Measurements from ENCODE around the gene ZNF771.

Gene ZNF771

GRCh38 chr16:30407102-30407803 is at the start of gene ZNF771:
ZNF771 (plus strand) TSS chr16:30407606; CDS start chr16:30408054, 448 bp downstream.
- DNase-seq, result no peak

DNA sequence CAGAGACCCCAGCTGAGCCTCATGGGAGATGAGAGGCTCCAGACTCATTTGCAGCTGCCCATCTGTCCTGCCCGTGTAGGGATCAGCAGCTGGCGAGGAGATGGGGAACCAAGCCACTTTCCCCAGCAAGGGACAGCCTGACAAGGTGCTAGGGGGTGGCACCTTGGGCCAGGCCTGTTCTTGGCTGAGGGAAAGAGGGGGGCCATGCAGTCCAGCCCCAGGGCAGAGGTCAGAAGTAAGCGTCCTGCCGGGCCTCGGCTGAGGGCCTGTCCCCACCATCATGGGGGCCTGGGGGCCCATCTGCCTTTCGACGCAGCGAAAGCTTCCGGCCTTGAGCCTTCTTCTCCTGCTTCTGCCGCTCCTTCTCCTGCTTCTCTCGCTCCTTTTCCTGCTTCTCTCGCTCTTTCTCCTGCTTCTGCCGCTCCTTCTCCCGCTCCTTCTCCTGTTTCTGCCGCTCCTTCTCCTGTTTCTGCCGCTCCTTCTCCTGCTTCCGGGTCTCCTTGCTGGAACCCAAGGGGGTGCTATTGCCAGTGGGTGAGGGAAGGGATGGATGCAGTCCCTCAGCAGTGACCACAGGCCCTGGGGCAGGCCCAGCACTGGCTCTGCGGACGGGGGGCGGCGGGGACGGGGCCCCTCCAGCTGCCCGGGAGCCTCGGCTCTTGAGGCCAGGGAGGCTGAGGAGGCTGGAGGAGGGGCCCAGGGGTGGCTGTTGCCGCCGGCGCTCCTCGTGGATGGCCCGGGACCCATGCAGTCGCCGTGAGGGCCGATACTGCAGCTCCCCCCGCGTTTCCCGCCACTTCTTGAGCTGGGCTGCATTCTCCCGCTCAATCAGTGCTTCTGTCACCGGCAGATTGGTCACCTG is 49.5 kb upstream of the ZNF771 start:
- DNase-seq, result no peak

- no peak for DNase-seq
These were observed 48.8 kb upstream of the ZNF771 start for GRCh38 chr16:30358577-30358936.

DNA sequence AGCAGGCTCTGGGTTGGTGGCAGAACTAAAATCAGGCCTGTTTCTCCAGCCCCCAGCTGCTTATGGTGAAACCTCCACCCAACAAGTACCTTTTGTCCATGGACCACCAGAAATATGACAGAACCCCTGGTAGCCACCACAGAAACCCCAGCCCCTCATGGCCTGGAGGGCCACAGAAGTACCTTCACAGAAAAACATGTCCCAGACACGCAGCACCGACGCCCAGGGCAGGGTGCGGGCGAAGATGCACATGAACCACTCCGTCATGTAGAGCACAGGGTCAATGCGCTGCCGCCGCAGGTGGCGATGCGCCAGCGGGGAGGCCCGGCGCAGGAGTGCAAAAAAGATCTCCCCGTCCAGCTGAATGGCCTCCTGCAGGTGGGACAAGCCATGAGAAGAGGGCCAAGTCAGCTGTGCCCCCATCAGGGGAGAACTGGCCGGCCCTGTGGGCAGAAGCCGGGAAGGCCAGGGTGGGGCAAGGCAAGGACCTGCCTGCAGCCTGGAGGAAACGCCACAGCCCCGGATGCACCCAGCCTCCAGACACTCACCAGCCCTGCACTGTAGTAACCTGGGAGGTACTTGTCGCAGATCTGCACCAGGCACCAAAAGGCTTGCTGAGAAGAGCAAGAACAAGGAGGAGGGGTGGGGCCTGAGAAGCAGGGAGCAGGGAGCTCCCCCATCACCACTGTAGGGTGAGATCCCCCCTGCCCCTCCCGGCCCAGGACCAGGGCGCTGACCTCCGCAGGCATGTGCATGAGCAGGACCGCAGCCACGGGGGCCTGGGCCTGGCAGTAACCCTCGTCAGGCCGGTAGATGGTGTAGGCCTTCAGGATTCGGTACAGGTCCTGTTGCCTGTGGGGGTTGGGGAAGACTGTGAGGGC is 48.2 kb upstream of the ZNF771 start:
- DNase-seq, result no peak

- DNase-seq, result no peak
These were observed 47.6 kb upstream of the ZNF771 start for GRCh38 chr16:30359871-30360170.

GRCh38 chr16:30361180-30361579 is 46.2 kb upstream of the ZNF771 start:
- no peak for DNase-seq

DNA sequence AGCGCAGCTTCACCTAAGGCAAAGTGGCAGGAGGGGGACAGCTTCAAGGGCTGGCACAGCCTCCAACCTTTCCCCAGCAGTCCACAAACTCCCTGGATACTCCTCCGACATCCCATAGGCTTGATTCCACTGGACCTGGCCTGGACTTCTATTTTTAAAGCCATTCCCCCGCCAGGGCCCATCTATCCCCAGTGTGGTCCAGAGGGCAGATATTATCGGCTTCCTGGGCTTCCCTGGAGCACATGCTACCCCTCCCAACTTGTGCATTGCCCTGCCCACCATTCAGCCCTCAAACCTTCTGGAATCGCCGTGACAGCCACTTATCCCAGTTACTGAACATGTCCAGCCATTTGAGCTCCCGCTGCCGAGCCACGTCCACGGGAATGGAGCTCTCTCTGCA is 42.2 kb upstream of the ZNF771 start:
- no peak for DNase-seq

DNA sequence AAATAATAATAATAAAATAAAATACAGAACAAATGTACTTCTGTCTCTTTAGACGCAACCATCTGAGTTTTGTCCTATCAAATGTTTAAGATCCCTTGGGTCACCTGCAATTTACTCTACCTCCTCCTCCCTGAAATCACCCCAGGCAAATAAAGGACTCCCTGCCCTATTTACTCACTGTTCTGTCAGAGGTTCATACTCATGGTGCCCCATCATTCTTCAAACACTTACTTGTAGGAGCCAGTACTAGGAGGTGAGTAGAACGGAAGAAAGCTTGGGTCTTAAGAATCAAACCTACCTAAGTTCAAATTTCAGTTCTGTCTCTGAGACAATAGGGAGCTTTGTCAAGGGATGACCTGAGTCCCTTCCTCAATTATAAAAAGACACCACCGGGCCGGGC is 40.9 kb upstream of the ZNF771 start:
- DNase-seq, result no peak

DNA sequence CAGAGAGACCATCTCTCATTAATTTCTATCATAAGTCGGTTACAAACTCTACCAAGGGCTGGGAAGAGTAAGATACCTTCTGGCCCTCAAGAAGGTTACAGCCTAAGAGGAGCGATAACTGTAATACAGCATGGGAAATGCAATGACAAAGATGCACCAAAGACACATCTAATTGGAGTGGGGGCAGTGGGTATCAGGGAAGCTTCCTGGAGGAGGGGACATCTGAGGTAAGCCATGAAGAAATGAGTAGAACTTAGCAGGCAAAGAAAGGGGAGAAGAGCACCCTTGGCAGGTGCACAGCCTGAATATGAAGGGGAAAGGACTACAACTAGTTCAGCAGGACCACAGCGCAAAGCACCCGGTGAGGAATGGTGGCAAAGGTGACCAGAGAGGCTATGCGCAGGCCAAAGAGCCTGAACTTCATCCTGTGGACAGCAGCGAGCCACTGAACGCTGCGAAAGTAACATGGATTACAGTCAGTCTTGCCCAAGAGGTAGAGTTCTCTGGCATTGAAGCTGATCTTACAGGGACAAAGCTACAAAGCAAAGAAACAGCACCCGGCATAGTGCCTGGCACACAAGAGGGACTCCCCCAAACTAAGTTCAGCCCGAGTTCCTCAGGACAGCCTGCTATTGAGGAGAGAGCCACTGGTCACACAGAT is 39.9 kb upstream of the ZNF771 start:
- DNase-seq, result no peak

DNA sequence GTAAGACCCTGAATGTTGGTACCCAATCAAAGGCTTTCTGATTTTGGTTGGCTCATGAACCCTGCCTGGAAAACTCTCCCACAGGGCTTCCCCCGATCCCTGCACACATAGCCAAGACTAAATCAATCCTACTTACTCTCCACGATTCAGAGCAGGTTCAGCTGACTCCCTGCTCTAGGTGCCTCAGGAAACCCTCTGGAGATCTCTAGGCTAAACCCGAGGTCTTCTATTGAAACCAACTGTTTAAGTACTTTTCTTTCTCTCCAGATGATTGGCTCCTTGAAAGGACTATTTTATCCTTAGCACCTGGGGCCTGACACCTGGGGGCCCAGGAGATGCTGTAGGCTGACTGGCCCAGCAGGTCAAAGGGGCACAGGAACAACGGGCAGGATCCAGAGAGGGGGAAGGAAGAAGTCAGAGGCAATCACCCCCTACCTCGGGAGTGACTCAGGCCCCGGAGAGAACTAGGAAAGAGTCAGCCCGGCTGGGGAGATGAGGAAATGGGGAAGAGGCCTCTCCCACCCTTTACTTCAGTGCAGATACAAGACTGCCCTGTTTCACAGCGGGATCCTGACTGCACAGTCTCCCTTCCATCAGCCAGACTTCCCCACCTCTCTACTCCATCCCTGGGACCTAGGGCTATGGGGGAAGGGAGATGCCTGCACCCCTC is 39.1 kb upstream of the ZNF771 start:
- no peak for DNase-seq

- DNase-seq, result no peak
These were observed 38.7 kb upstream of the ZNF771 start for GRCh38 chr16:30368792-30369090.

- DNase-seq, result no peak
These were observed 38.1 kb upstream of the ZNF771 start for GRCh38 chr16:30369091-30369937.

DNA sequence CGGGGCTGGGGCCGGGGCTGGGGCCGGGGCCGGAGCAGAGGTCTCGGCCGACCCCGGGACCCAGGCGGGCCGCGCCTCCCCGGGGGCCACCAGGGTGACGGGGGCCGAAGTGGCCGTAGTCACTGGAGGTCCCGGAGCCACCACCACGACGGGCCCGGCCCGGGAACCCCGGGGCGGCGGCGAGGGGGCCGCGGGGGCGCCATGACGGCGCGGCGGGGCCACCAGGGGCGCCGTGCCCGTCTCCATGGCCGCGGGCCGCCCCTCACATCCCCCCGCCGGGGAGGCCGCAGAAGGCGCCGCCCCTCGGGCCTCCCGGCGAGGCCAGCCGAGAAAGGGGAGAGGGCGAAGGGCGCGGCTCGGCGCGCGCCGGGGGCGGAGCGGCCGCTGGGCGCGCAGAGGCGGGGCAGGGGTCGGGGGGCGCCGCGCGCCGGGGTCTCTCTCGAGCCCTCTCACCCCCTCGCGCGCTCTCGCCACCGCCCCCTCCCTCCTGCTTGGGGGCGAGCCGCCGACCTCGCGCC is 37.4 kb upstream of the ZNF771 start:
- DNase-seq, result no peak

GRCh38 chr16:30370456-30371247 is 36.8 kb upstream of the ZNF771 start, which contains the start of gene TBC1D10B:
TBC1D10B (minus strand) TSS chr16:30370494; CDS start chr16:30370183, 311 bp downstream.
- DNase-seq, result peak; percentile 99

- DNase-seq, result no peak
These were observed 36.1 kb upstream of the ZNF771 start for GRCh38 chr16:30371248-30371816.

GRCh38 chr16:30372038-30372712 is 35.2 kb upstream of the ZNF771 start:
- DNase-seq, result no peak

DNA sequence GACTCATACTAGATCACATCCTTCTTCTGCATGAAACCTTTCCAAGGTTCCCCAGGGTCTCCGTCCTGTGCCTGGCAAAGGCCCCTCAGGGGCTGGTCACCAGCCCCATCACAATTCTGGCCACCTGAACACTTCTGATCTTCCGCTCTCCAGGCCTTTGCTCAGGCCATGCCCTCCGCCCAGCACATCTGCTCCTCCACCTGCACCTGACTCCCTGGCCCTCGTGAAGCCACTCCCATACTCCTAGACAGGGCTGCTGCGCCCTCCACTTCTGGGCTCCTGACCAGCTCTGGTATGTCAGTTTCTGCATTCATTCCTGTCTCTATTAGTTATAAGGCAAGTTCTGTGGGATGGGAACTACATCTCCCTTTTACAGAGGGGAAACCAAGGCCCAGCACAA is 34.7 kb upstream of the ZNF771 start:
- DNase-seq, result no peak

GRCh38 chr16:30374538-30374937 is 32.9 kb upstream of the ZNF771 start, which contains the start of gene MYL11:
MYL11 (plus strand) TSS chr16:30374802; CDS start chr16:30374858, 56 bp downstream.
- DNase-seq, result no peak

DNA sequence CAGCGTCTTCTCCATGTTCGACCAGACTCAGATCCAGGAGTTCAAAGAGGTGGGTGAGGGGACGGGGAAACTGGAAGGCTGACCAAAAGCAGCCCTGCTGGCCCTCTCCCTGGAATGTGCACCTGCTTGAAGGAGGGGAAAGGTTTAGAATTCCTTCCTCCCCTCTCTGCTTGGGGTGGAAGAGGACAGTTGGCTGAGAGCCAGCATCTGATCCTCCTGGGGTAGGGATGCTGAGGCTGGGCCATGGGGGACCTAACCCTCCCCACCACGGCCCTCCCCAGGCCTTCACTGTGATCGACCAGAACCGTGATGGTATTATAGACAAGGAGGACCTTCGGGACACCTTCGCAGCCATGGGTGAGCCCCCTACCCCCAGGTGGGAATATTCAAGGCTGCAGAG is 31.5 kb upstream of the ZNF771 start:
- no peak for DNase-seq

Data from SIG-M5 (cell line).